Stimulated activated CD4-positive, alpha-beta T cell treated with anti-CD3 and anti-CD28 coated beads, Interleukin-1b, Interleukin-23, amount 100 ng/mL, for 24 hours (primary cell): Measurements from ENCODE around the gene ARHGAP29.

ENCODE experiments used
- DNase-seq, 4 experiments: peaks; one replicate each; pipeline ENCODE4 v3.0.0-alpha.2; 2020; ENCODE audit warnings: low read depth in 4 of 4, low spot score in 1 of 4

ARHGAP29 gene

GRCh38 chr1:94237291-94238226 is at the start of gene ARHGAP29:
TSS of gene ARHGAP29 (minus strand) at chr1:94237584. CDS start at chr1:94231611, 5,973 bp downstream.
- DNase-seq: peak in 3 of 4 experiments; percentile 17 to 63 (median 41)

GRCh38 chr1:94286864-94287437 is 49.6 kb upstream of the ARHGAP29 start:
- no peak for DNase-seq

- no peak for DNase-seq
These were observed 47.8 kb upstream of the ARHGAP29 start for GRCh38 chr1:94285031-94285654.

- DNase-seq: no peak
These were observed 47.1 kb upstream of the ARHGAP29 start for GRCh38 chr1:94284476-94284875.

GRCh38 chr1:94283462-94283861 is 46.1 kb upstream of the ARHGAP29 start:
- DNase-seq: no peak

- DNase-seq: no peak
These were observed 44.8 kb upstream of the ARHGAP29 start for GRCh38 chr1:94282143-94282711.

GRCh38 chr1:94281361-94282142 is 44.2 kb upstream of the ARHGAP29 start:
- no peak for DNase-seq

GRCh38 chr1:94280541-94280940 is 43.2 kb upstream of the ARHGAP29 start:
- DNase-seq: no peak

GRCh38 chr1:94279462-94279861 is 42.1 kb upstream of the ARHGAP29 start:
- no peak for DNase-seq

- DNase-seq: no peak
These were observed 41.7 kb upstream of the ARHGAP29 start for GRCh38 chr1:94279038-94279437.

GRCh38 chr1:94276988-94277434 is 39.6 kb upstream of the ARHGAP29 start:
- no peak for DNase-seq

- no peak for DNase-seq
These were observed 37.7 kb upstream of the ARHGAP29 start for GRCh38 chr1:94275083-94275482.

GRCh38 chr1:94274561-94274960 is 37.2 kb upstream of the ARHGAP29 start:
- no peak for DNase-seq

GRCh38 chr1:94273111-94273510 is 35.7 kb upstream of the ARHGAP29 start:
- no peak for DNase-seq

- DNase-seq: no peak
These were observed 35.0 kb upstream of the ARHGAP29 start for GRCh38 chr1:94272388-94272787.

- no peak for DNase-seq
These were observed 34.0 kb upstream of the ARHGAP29 start for GRCh38 chr1:94271373-94271772.

- no peak for DNase-seq
These were observed 33.4 kb upstream of the ARHGAP29 start for GRCh38 chr1:94270801-94271203.

GRCh38 chr1:94269921-94270320 is 32.5 kb upstream of the ARHGAP29 start:
- DNase-seq: no peak

- no peak for DNase-seq
These were observed 28.5 kb upstream of the ARHGAP29 start for GRCh38 chr1:94265906-94266305.

GRCh38 chr1:94265011-94265422 is 27.6 kb upstream of the ARHGAP29 start:
- no peak for DNase-seq
